CD4-positive, alpha-beta T cell treated with Interferon gamma for 1 hour (primary cell): ENCODE measurements around the gene SLC16A3.

ENCODE experiments used
- DNase-seq: peaks from one replicate; pipeline ENCODE4 v3.0.0-alpha.2; 2020

Gene SLC16A3

DNA sequence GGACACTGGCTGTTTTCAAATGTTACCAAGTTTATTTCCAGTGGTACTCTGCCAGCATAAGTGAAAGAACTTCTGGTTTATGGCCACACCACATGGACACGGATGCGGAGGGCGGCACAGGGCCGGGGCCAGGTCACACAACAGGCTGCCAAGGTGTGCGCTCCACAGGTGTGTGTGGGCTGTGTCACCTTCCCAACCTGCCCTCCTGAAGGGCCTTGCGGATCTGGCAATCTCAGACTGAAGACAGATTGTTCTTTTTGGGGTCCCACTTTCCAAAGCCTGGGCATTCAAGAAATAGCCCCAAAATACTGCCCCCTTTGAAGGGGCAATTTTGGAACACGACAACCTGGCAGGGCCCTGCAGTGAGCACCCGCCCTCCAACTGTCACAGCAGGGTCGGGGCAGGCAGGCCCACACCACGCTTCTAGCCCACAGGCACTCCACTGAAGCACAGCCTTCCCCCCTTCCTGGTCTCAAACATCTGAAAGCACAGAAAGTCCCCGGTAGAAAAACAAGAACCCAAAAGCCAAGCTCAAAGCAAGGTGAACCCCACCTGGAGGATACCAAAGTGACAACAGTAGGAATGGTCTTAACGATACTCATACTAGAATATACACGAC is 41.1 kb downstream of the SLC16A3 start:
- no peak for DNase-seq

DNA sequence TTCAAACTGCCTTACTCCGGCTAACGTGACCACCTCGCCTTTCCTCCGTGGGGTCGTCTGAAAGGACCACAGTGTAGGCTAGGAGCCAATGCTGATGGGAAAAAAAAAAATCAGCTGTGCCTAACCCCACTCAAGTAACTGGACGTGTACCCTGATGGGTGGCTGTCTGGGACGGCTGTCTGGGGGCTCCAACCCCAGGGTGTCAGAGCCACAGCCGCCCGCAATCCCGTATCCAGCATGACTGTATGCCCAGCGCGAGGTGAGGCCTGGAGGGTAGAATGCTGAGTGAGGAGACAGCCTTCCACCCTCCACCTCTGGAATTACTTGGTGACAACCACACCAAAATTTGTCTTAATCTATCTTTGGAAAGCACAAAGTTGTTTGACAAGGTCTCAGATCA is 41.8 kb downstream of the SLC16A3 start:
- DNase-seq = no peak

DNA sequence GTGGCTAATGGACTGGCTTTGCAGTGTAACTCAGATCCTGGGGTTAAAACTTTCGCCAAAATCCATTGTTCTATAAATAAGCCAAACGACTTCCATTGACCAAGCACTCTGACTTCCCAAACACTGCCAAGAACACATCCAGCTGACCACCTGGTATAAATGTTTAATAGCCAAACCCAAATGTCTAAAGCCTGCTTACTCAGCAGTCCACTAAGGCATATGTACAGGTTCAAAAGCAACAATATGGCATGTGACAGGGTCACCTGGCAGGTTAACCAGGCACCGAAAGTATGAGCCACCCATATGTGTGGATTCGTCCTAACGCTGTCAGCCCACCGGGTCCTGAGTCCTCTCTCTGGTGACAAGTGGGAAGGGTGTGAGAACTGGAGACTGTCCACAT is 42.6 kb downstream of the SLC16A3 start:
- DNase-seq = no peak

DNA sequence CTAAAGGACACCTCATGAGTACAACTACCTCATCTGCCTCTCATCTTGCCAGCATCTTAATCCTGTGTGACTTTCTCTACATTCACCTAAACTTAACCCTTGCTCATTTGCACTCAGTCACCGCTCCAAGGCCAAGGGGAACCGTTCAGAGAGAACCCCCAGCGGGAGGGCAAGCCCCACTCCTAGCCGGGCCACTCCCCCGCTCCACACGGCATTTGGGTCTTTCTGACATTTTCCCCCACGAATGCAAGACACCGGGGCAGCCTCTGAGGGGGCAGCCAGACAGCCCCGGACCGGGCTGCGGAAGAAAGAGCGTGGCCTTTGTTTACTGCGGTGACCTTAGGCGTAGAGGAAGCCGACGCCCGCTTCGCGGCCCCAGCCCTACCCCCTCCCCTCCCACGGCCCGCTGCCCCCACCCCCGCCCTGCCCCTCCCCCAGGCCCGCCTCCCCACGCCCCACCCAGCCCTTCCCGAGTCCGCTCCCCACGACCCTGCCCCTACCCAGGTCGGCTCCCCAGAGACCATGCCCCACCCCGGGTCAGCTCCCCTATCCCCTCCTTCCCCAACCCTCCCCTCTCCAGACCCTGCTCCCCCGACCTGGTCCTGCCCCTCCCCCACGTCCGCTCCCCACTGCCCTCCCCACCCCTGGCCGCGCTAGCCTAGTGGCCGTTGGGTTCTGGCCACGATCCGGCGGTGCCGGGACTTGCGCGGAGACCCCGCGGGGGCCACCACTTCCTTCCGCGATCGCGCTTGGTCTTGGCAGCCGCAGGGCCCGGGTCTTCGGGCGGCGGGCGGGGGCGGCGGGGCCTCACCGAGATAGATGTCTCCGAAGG is 43.9 kb downstream of the SLC16A3 start:
- DNase-seq = peak; percentile 52

DNA sequence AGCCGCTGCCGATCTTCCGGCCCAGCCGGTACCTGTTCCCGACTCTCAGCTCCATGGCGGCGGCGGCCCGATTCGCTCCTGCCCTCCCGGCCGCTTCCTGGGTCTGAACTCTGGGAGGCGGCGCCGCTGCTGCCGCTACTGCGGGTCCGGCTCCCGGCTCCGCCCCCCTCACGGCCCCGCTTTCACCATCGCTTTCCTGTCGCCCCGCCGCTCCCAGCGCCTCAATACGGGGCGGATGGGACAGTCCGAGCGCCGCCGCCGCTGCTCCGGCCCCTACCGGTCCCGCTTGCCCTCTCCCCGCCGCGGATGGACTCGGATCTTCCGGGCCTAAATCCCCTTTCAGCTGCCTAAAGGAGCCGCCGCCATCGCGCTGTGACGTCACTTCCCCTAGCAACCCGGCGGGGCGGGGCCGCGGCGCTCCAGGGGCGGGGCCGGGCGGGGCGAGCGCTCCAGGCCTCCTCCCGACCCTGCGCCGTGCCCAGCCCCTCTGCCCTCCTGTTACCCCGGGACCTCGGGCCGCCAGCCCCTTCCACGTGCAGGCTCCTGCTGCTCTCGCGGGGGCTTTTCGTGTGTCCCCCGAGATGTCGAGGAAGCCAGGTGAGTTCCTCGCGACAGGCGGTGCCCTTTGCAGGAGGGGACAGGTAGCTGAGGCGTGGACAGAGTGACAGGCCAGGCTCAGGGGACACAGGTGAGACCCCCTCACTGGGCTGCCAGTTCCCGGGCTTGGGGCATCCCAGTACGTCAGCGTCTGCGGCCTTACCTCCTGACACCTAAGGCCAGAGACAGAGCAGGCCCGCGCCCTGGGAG is 44.7 kb downstream of the SLC16A3 start, which contains the start of gene CSNK1D:
Gene CSNK1D, minus strand, starts transcription at position 374 of the 807 bp plus-strand sequence. Its CDS starts 319 bp downstream, at position 55.
- peak; percentile 88 for DNase-seq

DNA sequence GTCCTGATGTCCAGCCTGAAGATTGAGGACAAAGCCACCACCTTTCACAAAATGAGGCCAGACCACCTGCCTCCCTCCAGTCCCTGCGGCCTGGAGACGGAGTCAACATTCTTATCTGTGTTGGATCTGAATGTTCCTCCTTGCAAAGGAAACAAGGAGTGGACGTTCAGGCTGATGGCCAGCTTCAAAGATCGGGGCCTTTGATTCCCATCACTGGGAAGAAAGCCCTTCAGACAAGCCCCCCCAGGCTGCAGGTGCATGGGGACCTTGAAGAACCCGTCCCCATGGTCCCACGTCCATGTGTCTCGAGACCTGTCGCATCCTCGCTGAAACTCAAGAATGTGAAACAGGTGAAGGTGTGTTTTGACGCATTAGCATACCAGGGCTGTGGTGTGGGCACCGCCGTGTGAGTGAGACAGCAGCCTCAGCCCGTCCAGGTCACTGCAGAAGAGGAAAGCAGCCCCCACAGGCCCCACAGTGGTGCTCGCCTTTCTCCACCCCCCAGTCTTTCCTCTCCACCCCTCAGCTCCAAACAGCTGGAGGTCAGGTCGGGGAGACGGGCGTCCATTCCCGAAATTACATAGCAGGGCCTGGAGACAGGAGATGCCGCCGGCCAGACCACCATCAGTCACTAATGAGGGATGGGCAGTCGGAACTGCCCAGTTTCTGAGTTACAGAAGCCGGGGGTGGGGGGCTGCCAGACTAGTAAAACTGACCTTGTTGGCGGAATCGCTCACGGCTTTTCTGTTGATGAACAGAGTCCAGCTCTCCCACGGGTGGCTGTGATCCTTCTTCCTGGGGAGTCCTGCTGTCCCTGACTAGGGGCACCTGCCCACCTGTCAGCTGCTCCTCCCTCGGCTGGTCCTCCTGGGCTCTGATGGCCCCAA is 45.5 kb downstream of the SLC16A3 start:
- DNase-seq = no peak

DNA sequence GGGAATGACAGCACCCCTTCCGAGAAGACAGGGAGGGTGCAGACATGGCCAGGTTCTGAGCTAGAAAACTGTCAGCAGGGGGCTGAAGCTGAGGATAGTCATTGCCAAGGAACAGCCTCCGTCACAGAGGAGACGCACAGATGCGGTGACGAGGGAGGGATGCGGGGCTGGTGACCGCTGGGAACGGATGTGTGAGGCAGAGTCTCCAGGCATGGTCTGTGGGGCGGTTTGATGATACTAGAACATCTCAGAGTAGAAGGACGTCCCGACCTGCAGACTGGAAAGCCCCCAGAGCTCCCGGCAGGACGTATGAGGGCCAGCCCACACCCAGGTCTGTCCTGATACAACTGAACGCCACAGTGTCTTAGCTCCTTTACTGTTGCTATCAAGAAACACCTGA is 46.5 kb downstream of the SLC16A3 start:
- no peak for DNase-seq

DNA sequence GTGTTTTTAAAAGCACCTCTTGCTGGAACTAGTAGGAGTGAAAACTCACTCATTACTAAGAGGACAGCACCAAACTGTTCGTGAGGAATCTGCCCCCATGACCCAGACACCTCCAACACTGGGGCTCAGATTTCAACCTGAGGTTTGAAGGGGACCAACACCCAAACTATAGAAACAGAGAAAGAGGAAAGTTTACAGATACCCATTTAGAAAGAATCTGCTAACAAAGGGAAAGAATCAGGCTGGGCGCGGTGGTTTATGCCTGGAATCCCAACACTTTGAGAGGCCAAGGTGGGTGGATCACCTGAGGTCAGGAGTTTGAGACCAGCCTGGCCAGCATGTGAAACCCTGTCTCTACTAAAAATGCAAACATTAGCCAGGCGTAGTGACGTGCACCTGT is 48.1 kb downstream of the SLC16A3 start:
- DNase-seq = no peak

DNA sequence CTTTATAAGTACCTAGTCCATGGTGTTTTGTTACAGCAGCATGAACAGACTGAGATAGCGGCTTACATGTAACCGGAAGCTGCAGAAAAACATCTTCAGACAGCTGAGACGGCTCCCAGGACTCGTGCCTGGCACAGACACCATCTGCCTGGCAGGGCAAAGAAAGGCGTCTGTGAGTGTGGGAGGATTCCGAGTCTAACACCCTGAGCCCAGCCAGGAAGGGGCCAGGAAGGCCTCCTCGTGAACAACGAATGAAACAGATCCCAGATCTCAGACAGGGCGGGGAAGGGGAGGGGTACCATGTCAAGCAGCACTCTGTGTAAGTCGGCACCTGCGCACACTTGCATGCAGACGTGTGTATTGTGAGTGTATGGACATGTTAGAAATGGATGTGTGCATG is 49.0 kb downstream of the SLC16A3 start:
- DNase-seq = no peak

DNA sequence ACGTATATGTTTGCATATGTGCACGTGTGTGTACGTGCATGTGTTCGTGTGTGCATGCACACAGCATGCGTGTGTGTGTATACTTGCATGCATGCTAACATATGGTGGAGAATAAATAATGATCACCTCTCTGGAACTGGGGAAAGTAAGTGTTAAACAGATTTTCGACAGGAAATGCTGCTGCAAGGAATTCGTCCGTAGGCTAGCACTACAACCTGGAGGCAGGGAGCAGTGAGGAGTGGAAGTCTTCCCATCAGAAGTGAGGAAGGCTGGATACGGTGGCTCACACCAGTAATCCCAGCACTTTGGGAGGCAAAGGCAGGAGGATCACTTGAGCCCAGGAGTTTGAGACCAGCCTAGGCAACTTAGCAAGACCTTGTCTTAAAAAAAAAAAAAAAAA is 49.5 kb downstream of the SLC16A3 start:
- no peak for DNase-seq

DNA sequence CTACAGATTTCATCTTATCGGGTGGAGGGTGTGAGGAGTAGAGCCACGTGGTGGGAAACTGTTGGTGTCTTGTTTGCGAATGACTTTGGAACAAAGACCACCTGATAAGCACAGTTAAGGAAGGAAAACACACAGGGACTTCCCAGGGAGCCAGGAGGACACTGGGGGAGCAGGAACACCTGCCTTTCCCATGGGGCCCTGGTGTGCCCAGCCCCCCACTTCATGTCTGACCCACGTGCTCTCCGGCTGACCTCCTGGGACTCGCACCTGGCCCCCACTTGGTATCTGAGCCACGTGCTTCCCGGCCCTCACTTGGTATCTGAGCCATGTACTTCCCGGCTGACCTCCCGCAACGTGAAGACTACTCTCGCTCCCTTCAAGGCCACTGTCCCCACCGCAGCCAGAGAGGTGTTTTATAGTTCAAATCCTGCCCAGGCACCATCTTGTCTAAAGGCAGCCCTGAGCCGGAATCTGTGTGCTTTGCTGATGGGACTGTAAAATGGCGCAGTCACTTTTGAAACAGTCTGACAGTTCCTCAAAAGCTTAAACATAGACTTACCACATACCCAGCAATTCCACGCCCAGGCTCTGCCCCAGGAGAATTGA is 50.0 kb downstream of the SLC16A3 start:
- DNase-seq = no peak

DNA sequence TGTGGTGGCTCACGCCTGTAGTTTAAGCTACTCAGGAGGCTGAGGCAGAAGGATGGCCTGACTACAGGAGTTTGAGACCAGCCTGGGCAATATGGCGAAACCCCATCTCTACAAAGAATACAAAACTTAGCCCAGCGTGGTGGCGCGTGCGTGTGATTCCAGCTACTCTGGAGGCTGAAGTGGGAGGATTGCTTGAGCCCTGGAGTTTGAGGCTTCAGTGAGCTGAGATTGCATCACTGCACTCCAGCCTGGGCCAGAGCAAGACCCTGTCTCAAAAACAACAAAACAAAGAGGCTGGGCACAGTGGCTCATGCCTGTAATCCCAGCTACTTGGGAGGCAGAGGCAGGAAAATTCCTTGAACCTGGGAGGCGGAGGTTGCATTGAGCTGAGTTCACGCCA is 51.7 kb downstream of the SLC16A3 start:
- no peak for DNase-seq

DNA sequence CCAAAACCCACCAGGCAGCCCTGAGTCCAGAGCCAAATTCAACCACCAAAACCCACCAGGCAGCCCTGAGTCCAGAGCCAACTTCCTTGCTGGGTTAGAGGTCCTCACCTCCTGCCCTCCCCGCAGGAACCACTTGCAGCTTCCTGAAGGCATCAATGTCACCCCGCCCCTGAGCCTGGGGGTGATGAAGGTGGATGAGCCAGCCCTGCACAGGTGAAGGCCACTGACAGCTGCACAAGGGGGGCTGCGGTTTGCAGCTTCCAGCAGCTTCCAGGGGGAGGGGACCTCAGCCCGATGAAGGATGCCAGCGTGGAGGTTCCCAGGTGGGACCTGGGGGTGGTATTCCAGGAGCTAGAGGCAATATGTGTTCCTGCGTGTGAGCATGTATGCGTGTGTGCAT is 52.2 kb downstream of the SLC16A3 start:
- DNase-seq = no peak

DNA sequence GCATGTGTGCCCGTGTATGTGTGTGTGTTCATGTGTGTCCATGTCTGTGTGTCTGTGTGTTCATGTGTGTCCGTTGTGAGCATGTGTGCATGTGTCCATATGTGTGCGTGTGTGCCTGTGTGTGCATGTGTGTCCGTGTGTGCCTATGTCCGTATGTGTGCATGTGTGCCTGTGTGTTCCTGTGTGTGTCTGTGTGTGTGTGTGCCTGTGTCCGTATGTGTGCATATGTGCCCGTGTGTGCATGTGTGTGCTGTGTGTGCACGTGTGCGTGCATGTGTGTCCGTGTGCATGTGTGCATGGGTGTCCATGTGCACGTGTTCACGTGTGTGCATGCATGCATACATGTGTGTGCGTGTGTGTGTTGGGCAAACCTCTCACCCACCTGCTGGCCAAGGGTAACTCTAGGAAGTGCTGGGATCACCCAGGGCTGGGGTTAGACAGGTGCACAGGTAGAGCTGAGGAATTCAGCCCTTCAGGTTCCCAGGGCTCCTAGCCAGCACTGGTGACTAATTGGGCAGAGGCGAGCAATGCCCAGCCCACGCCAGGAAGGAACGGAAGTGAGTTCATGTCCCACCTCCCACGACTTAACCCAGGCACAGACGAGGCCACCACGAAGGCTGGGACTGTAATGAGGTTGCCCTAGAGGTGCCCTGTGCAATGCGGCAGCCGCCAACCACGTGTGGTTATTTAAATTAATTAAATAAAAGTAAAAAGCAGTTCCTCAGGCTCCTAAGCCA is 52.8 kb downstream of the SLC16A3 start:
- no peak for DNase-seq

DNA sequence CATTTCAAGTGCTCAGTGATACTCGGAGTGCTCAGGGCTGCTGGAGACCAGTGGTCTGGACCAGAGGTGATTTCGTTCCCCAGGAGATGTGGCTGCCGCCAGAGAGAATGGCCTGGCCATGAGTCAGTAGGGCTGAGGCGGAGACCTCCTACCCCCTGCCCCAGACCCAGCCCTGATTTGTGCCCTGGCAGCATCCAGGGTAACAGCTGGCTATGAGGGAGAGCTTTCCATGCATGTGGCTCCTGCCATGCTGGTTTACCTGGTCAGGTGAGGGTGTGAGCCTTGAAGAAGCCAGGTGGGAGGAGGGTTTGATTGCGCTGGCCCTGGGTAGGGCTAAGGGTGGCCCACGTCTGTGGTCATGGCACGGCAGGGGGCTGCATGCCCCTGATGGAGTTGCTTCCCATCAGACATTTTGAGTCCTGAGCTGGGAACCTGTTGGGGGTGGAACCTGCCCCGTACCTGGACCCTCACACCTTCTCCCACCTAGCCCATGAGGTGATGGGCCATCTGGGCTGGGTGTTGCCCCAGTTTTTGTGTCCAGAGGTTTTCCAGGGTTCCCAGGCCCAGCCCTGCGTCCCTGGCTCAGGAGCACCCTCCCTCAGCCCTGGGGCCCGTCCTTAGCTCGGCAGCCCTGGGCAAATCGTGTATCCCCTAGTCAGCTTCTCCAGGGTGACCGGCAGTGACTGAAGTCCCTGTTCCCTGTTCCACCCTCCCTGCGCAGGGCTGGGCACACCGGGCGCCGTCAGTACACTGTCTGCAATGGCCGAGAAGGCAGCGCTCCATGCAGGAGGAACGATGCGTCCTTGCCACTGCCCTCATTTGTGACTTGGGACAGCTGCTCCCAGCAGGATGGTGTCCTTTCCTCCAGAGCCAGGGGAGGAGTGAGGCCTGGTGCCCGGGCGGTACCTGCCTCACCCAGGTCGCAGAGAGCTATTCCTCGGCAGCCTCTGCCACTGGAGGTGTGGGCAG is 53.7 kb downstream of the SLC16A3 start:
- DNase-seq = no peak

DNA sequence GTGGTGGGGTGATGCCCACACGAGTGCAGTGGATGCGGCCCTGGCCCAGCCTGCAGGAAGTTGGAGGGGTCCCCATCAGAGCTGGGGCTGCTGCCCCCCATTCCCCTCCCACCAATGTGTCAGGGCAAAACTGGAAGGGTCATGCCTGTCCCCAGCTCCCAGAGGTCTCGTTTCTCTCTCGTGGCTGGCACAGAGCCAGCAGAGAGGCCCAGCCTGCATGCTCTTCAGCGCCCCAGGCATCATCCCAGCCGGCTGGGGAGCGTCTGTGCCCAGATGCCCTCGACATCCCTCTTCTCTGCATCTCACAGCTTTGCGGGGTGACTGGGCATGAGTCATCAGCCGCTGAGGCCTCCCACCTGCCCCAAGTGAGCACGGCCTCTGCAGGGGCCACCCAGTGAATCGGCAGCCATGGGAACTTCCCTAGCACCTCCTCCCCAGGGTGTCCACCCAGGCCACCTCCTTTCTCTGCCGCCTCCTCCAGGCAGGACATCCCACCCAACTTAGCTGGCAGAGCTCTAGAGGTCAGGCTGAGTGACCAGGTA is 54.4 kb downstream of the SLC16A3 start:
- peak; percentile 50 for DNase-seq

DNA sequence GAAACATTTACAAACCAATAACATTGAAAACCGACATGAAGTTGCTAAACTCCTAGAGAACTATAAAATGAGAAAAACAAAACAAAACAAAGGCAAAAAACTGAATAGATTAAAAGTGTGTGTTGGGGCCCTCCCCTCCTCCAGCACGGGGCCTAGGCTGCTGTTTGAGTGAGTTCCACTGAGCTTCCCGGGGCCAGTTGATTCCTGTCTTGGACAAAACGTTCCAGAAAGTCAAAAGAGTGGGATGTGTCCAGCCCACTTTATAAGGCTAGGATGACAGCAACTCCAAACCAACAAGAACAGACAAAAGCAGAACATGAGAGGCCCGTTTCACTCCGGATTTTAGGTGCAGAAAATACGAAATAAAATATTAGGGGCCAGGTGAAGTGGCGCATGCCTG is 56.3 kb downstream of the SLC16A3 start:
- no peak for DNase-seq

DNA sequence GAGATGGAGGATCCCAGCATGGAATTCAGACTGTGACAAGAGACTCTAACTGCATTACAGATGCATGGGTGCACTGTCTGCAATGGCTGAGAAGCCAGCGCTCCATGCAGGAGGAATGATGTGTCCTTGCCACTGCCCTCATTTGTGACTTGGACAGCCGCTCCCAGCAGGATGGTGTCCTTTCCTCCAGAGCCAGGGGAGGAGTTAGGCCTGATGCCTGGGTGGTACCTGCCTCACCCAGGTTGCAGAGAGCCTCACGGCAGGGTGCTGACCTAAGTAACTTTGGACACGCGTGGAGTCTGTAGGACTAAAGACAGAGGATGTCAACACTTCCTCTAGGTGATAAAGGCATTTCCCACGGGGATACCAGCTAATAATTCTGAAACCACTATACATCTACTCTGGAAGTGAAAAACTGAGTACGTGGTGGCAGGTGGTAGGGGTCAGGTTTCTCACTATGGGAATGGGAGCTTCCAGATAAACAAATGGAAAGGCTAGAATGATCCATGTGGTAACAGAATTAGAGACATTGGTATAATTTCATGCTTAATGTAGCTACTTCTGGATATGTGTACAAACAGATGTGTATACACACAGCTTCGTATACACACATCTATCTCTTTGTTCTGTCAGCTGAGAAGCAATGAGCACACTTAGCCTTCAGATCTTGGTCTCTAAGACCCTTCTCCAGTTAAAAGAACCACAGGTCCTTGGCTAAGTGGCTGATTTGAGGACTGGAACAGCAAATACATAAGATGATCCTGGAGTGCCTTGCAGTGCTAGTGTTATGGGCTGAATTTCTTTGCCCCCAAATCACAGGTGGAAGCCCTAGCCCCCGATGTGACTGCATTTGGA is 58.4 kb downstream of the SLC16A3 start:
- no peak for DNase-seq
